ENCODE results near the gene UMODL1. TPM values are rescaled to one million over a fixed set of nuclear protein-coding genes. Genes with fewer than 3 reads are reported as not detected.

Gene UMODL1
- total RNA-seq, 4 donors from 2014 or later: 0.15 to 0.21 TPM; not detected in 2

- TF ChIP-seq POLR2AphosphoS5 (IDR thresholded peaks at IDR 0.05): no peak
- TF ChIP-seq POLR2A (IDR thresholded peaks at IDR 0.05): no peak
- TF ChIP-seq, protein P1, sequence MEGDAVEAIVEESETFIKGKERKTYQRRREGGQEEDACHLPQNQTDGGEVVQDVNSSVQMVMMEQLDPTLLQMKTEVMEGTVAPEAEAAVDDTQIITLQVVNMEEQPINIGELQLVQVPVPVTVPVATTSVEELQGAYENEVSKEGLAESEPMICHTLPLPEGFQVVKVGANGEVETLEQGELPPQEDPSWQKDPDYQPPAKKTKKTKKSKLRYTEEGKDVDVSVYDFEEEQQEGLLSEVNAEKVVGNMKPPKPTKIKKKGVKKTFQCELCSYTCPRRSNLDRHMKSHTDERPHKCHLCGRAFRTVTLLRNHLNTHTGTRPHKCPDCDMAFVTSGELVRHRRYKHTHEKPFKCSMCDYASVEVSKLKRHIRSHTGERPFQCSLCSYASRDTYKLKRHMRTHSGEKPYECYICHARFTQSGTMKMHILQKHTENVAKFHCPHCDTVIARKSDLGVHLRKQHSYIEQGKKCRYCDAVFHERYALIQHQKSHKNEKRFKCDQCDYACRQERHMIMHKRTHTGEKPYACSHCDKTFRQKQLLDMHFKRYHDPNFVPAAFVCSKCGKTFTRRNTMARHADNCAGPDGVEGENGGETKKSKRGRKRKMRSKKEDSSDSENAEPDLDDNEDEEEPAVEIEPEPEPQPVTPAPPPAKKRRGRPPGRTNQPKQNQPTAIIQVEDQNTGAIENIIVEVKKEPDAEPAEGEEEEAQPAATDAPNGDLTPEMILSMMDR (IDR thresholded peaks at IDR 0.05): no peak
- no peak for TF ChIP-seq EP300 (IDR thresholded peaks at IDR 0.05)
- Histone ChIP-seq H3K9me3 (no peaks in the 10 kb centered on the region), H3K36me3 (no peaks in the 10 kb centered on the region), H3K4me1 (peaks cover 15% of the 10 kb centered on the region), H3K27ac (no peak overlapping the region), H3K27me3 (no peaks in the 10 kb centered on the region), H3K4me3 (no peak overlapping the region)
- no peak for DNase-seq (ENCODE audit: low spot score in 2 of 2)
- 69% methylated on average over 6 of the region's 6 CpGs for WGBS
Observed at GRCh38 chr21:42102076-42102475, 31.0 kb downstream of the UMODL1 start.

GRCh38 chr21:42102526-42102925 lies 31.4 kb downstream of the UMODL1 start:
- 62% methylated on average over 1 of the region's 5 CpGs for WGBS
- Histone ChIP-seq H3K27me3 (no peaks in the 10 kb centered on the region), H3K4me1 (peaks cover 11% of the 10 kb centered on the region), H3K4me3 (no peak overlapping the region), H3K27ac (no peak overlapping the region), H3K36me3 (no peaks in the 10 kb centered on the region), H3K9me3 (no peaks in the 10 kb centered on the region)
- no peak for TF ChIP-seq POLR2AphosphoS5 (IDR thresholded peaks at IDR 0.05)
- TF ChIP-seq EP300 (IDR thresholded peaks at IDR 0.05): no peak
- TF ChIP-seq, protein P1 (IDR thresholded peaks at IDR 0.05): no peak
- no peak for TF ChIP-seq POLR2A (IDR thresholded peaks at IDR 0.05)
- DNase-seq (ENCODE audit: low spot score in 2 of 2): no peak

DNA sequence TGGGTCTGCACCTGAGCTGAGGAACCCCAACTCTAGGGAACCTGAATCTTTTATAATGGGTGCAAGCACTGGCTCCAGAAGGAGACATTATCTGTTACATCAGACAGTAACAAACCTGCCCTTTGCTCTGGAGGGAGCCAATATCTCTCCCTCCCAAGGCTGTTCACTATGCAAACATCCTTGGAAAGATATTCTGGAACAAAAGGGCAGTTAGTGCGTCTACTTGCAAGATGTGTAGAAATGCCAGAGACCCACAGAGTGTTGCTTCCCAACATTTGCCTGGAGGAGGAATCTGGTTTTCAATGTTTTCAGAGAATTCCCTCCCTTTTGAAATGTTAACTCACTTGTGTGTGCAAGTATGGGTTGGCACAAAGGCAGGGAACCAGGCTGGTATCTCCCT lies 31.9 kb downstream of the UMODL1 start:
- TF ChIP-seq POLR2AphosphoS5 (IDR thresholded peaks at IDR 0.05): no peak
- no peak for TF ChIP-seq POLR2A (IDR thresholded peaks at IDR 0.05)
- TF ChIP-seq, protein P1 (IDR thresholded peaks at IDR 0.05): no peak
- TF ChIP-seq EP300 (IDR thresholded peaks at IDR 0.05): no peak
- Histone ChIP-seq H3K36me3 (no peaks in the 10 kb centered on the region), H3K4me1 (peaks cover 10% of the 10 kb centered on the region), H3K9me3 (no peaks in the 10 kb centered on the region), H3K27me3 (no peaks in the 10 kb centered on the region), H3K4me3 (no peak overlapping the region), H3K27ac (no peak overlapping the region)
- DNase-seq (ENCODE audit: low spot score in 2 of 2): no peak
- whole genome bisulfite sequencing: 56% methylated on average over 1 of the region's 1 CpG

DNA sequence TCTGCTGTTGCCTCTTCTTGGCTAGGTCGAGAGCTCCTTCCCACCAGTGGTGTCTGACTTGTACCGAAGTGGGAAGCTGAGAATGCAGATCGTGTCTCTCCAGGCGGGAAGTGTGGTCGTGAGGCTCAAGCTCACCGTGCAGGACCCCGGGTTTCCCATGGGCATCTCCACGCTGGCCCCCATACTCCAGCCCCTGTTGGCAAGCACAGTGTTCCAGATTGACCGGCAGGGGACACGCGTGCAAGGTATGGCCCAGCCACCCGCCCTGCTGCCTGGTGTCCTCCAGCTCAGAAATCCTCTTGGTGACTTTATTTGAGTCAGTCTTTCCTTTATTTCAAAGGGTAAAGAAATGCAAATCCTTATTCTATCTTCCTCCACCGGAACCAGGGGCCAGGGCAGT lies 32.7 kb downstream of the UMODL1 start:
- no peaks in the 10 kb centered on the region for H3K9me3 ChIP-seq
- H3K27ac ChIP-seq: no peak overlapping the region
- H3K4me3 ChIP-seq: no peak overlapping the region
- H3K4me1 ChIP-seq: peaks cover 5% of the 10 kb centered on the region
- DNase-seq (ENCODE audit: low spot score in 2 of 2): no peak
- H3K36me3 ChIP-seq: no peaks in the 10 kb centered on the region
- TF ChIP-seq, protein P1 (IDR thresholded peaks at IDR 0.05): no peak
- TF ChIP-seq EP300 (IDR thresholded peaks at IDR 0.05) (no peak), POLR2AphosphoS5 (IDR thresholded peaks at IDR 0.05) (no peak), POLR2A (IDR thresholded peaks at IDR 0.05) (no peak)
- WGBS: 96% methylated on average over 12 of the region's 13 CpGs
- H3K27me3 ChIP-seq: no peaks in the 10 kb centered on the region

DNA sequence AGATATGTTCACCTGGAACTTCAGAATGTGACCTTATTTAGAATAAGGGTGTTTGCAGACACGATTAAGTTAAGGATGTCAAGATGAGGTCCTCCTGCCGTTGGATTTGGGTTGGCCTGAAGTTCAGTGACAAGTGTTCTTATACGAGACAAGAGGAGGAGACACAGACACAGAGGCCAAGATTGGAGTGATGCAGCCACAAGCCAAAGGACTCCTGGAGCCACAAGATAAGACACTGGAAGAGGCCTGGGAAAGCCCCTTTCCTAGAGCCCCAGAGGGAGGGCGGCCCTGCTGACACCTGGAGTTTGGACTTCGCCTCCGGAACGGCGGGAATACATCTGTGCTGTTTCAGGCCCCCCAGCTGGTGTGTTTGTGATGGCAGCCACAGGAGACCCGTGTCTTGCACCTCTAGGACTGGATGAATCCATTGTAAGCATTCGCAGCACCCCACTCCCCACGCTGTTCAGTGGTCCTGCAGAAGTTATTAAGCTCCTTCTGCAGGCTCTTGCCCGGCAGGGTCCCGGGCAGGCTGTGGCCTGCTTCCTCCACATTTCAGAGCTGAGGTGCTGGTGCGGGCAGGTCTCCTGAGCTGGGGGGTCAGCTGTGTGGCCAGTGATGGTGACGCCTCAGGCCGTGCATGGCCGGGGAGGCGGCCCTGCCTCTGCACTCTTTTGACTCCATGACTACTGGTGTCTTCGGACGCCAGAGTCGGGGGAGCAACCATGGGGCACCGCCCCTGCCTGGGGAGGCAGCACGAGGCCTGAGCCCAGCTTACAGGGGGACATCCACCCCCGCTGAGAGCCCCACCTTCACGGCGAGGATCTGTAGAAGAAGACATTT lies 34.6 kb downstream of the UMODL1 start:
- 82% methylated on average over 23 of the region's 26 CpGs for WGBS
- Histone ChIP-seq H3K4me1 (peaks cover 5% of the 10 kb centered on the region), H3K36me3 (no peaks in the 10 kb centered on the region), H3K4me3 (no peak overlapping the region), H3K27me3 (no peaks in the 10 kb centered on the region), H3K9me3 (no peaks in the 10 kb centered on the region), H3K27ac (no peak overlapping the region)
- TF ChIP-seq POLR2AphosphoS5 (IDR thresholded peaks at IDR 0.05): no peak
- TF ChIP-seq, protein P1 (IDR thresholded peaks at IDR 0.05): no peak
- no peak for TF ChIP-seq POLR2A (IDR thresholded peaks at IDR 0.05)
- no peak for TF ChIP-seq EP300 (IDR thresholded peaks at IDR 0.05)
- DNase-seq (ENCODE audit: low spot score in 2 of 2): no peak

All from suprapubic skin (tissue), 4 donors.